Esophagus muscularis mucosa (tissue), 3 donors: ENCODE measurements around the gene MORN5.

Experiments used
- POLR2AphosphoS5 ChIP-seq, 2 donors: sonication (generic); formaldehyde crosslinking; IDR thresholded peaks; one replicate each; pipeline ENCODE4 v1.6.1; 2017; ENCODE audit warnings: antibody characterized with exemption in 2 of 2
- TF ChIP-seq, protein P1 (sequence below), 3 experiments: fragments of 200-600 bp in 2 of 3; fragments of 450-650 bp in 1 of 3; sonication (generic) in 2 of 3; IDR thresholded peaks; one replicate each; pipeline ENCODE4 v1.5.1; 2017 to 2019; ENCODE audit warnings: antibody characterized with exemption in 3 of 3, mild to moderate bottlenecking in 2 of 3, moderate library complexity in 1 of 3

DNA sequence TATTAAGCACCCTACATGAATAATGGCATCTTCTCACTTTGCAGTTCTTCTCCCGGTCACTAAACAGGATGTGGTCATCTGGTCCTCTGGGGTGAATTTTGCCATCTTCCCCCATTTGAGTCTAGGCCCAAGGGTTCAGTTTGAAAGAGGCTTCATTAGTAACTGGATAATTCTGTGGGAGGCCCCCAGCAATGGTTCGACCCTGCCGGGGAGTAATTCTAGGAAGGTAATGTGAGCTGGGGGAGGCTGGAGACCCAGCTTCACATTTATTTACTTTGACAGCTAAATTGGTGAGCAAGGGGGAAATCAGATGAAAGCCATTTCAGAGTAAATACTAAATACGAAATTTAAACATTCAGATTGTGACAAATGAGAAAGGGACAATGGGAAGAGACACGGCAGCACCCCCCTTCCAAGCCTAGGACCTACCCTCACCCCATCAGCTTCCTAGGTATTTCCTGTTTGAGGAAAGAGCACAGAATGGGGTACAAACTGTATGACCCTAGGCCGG is 73.1 kb downstream of the MORN5 start:
- TF ChIP-seq, protein P1, sequence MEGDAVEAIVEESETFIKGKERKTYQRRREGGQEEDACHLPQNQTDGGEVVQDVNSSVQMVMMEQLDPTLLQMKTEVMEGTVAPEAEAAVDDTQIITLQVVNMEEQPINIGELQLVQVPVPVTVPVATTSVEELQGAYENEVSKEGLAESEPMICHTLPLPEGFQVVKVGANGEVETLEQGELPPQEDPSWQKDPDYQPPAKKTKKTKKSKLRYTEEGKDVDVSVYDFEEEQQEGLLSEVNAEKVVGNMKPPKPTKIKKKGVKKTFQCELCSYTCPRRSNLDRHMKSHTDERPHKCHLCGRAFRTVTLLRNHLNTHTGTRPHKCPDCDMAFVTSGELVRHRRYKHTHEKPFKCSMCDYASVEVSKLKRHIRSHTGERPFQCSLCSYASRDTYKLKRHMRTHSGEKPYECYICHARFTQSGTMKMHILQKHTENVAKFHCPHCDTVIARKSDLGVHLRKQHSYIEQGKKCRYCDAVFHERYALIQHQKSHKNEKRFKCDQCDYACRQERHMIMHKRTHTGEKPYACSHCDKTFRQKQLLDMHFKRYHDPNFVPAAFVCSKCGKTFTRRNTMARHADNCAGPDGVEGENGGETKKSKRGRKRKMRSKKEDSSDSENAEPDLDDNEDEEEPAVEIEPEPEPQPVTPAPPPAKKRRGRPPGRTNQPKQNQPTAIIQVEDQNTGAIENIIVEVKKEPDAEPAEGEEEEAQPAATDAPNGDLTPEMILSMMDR (IDR thresholded peaks at IDR 0.05), result no peak
- no peak for TF ChIP-seq POLR2AphosphoS5 (IDR thresholded peaks at IDR 0.05)
